HG02759 (cell line): ENCODE results near the gene AMOTL1.

ENCODE experiments used
- ATAC-seq: cut with Tn5 transposase; IDR thresholded peaks from one replicate; pipeline ENCODE4 v1.9.1; 2021; ENCODE audit warnings: mild to moderate bottlenecking, moderate library complexity; ENCODE audit not compliant: unreplicated experiment

AMOTL1 gene

DNA sequence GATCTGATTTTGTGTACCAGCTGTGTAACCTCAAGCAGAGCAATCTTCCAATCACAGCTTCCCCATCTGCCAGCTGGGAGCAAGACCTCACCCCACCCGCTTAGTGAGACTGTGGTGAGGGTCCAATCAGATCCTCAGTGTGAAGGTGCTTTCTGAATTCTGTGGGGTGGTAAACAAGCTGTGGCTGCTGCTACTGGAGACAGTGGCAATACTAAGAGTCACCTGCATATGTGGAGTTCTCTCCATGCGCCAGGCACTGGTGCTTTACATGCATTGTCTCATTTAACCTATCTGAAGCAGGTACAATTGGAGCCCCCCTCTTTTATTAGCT lies 154.8 kb downstream of the AMOTL1 start:
- ATAC-seq = no peak

DNA sequence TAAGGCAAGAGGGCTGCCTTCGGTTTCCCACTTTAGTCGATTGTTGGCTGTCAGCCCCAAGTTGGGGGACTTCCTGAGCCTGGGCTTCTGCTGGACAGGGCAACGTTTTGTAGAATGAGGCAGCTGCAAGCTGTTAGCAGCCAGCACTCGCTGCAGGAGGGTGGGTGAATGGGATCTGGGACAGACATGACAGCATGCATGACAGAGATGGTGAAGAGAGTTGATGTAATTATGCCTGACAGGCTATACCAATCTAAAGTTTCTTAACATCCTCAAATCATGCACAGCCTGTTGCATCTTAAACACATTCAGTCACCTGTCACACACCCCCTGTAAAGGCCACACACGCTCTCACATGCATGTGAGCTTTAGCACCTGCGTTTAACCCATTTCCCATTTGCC lies 156.0 kb downstream of the AMOTL1 start:
- ATAC-seq = no peak

DNA sequence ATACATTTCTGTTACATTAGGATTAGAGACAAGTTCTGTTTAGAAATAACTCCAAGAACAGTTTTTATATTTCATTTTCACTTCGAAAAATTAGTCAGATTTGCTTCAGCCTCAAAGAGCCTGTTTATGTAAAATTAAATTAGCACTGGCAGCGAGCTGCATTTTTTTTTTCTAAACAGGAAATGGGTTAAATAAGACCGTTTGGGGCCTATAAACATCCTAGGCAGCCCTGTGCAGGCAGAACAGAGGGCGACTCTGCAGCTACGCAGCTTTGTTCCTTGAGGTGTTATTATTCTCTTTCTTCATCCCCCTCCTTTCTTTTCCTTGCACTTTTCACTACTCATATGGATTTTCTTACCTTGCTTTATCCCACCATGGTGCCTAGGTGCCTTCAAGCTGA lies 156.5 kb downstream of the AMOTL1 start:
- no peak for ATAC-seq

DNA sequence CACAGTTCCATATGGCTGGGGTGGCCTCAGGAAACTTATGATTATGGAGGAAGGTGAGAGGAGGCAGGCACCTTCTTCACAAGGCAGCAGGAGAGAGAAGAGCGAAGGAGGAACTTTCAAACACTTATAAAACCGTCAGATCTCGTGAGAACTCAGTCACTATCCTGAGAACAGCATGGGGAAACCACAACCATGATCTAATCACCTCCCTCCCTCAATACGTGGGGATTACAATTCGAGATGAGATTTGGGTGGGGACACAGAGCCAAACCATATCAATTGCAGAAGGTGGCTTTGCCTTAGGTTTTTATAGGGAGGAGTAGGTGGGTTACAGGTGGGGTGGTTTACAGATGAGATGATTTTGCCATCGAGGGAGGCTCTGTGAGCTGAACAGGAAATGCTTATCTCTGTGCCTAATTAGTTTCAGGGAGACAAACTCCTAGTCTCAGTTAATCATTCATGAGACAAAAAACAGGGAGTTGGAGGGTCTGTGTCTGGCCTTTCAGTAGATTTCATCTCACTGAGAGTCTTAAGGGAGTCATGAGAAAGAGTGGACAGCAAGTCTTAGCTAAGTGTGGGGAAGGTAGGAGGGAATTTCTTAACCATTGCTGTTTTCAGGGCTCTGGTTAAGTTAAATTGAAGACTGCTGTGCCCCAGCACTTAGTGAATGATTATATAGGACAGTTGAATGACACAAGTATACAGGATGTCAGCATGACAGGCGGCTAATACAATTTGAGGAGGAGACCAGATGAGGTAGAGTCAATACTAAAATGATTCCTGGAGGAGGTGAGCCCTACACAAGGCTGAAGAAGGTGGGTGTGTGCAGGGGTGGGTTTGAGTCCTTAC lies 157.5 kb downstream of the AMOTL1 start:
- peak; percentile 55 for ATAC-seq

DNA sequence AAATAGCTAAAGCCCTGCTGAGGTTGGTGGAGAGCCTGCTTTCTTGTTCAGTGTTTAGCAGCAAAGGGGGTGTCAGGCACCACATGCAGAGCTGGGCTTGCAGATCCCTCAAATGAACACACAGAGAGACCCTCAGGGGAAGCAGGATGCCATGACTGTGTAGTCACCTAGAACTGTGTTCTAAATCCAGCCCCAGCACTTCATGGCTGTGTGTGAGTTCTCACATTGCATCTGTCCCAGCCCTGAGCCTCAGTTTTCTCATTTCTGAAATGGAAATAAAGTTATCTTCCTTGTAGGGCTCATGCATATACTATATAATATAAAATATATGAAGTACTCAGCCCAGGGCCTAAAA lies 158.1 kb downstream of the AMOTL1 start:
- ATAC-seq = no peak
